H1 (cell line): Measurements from ENCODE around the gene CEP170.

Experiments
- CREB1 ChIP-seq: IDR thresholded peaks from 2 replicates; pipeline ENCODE4 v1.6.1; 2012; ENCODE audit warnings: inconsistent platforms
- CTCF ChIP-seq, 3 experiments: IDR thresholded peaks; 1 replicate in 2 of 3; 2 replicates in 1 of 3; pipeline versions ENCODE4 v1.5.1 to v1.6.1; 2011; ENCODE audit warnings: low read length in 3 of 3, mild to moderate bottlenecking in 3 of 3, inconsistent platforms in 2 of 3, low read depth in 1 of 3, moderate library complexity in 1 of 3; ENCODE audit not compliant: insufficient read depth in 1 of 3; ENCODE audit errors: control extremely low read depth in 1 of 3
- GTF2F1 ChIP-seq: IDR thresholded peaks from 2 replicates; pipeline ENCODE4 v1.6.1; 2012; ENCODE audit warnings: low read depth, low read length, improper control_type of control experiment, borderline replicate concordance
- POLR2A ChIP-seq, 2 experiments: IDR thresholded peaks; 1 replicate in 1 of 2; 2 replicates in 1 of 2; pipeline ENCODE4 v1.6.1; 2011; ENCODE audit warnings: low read depth in 2 of 2, low read length in 2 of 2, mild to moderate bottlenecking in 2 of 2; ENCODE audit errors: control extremely low read depth in 1 of 2
- POLR2AphosphoS5 ChIP-seq: IDR thresholded peaks from 2 replicates; pipeline ENCODE4 v1.6.1; 2011; ENCODE audit warnings: low read depth, low read length
- RBBP5 ChIP-seq: IDR thresholded peaks from 2 replicates; pipeline ENCODE4 v1.7.1; 2012; ENCODE audit warnings: low read depth, mild to moderate bottlenecking, inconsistent platforms, low read length, moderate library complexity, borderline replicate concordance
- SUZ12 ChIP-seq: fragments of 200-600 bp; sonication (generic); IDR thresholded peaks from 2 replicates; pipeline ENCODE4 v1.6.1; 2012; ENCODE audit warnings: mild to moderate bottlenecking, inconsistent platforms, low read length, moderate library complexity, mixed read lengths
- TAF1 ChIP-seq: IDR thresholded peaks from 2 replicates; pipeline ENCODE4 v1.6.1; 2011; ENCODE audit warnings: mild to moderate bottlenecking, low read depth, low read length
- TEAD4 ChIP-seq: IDR thresholded peaks from 2 replicates; pipeline ENCODE4 v1.6.1; 2012; ENCODE audit warnings: low read depth, low read length, inconsistent platforms, mixed read lengths
- TF ChIP-seq, protein P1 (sequence below): IDR thresholded peaks from 2 replicates; pipeline ENCODE4 v1.6.1; 2011; ENCODE audit warnings: low read length, improper control_type of control experiment
- TF ChIP-seq, protein P2 (sequence below): IDR thresholded peaks from 2 replicates; pipeline ENCODE4 v1.6.1; 2012; ENCODE audit warnings: inconsistent platforms

- TF ChIP-seq CREB1 (no peak), TAF1 (no peak), CTCF (IDR thresholded peaks at IDR 0.05; ENCODE audit: control extremely low read depth in 1 of 3, insufficient read depth in 1 of 3, low read depth in 1 of 3, low read length in 3 of 3) (no peak), POLR2A (IDR thresholded peaks at IDR 0.05; ENCODE audit: control extremely low read depth in 1 of 2, low read depth in 2 of 2, low read length in 2 of 2) (no peak), TEAD4 (no peak), RBBP5 (no peak), GTF2F1 (no peak), POLR2AphosphoS5 (no peak), SUZ12 (no peak)
- TF ChIP-seq, protein P1, sequence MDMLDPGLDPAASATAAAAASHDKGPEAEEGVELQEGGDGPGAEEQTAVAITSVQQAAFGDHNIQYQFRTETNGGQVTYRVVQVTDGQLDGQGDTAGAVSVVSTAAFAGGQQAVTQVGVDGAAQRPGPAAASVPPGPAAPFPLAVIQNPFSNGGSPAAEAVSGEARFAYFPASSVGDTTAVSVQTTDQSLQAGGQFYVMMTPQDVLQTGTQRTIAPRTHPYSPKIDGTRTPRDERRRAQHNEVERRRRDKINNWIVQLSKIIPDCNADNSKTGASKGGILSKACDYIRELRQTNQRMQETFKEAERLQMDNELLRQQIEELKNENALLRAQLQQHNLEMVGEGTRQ = no peak
- TF ChIP-seq, protein P2, sequence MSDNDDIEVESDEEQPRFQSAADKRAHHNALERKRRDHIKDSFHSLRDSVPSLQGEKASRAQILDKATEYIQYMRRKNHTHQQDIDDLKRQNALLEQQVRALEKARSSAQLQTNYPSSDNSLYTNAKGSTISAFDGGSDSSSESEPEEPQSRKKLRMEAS = no peak
Measured at GRCh38 chr1:243288062-243288461, 33.0 kb upstream of the CEP170 start.
